Pancreas (tissue), 10 donors: Measurements from ENCODE around the gene CD59. TPM values are rescaled to one million over a fixed set of nuclear protein-coding genes. Genes with fewer than 3 reads are reported as not detected.

Source experiments
- ATAC-seq, 4 donors: fragments of 200-7000 bp; cut with Tn5 transposase; one replicate each; pipeline versions ENCODE4 v1.8.0 to v1.9.1; 2020; ENCODE audit warnings: mild to moderate bottlenecking in 4 of 4, moderate library complexity in 4 of 4
- DNase-seq, 6 donors: peaks; one replicate each; pipeline ENCODE4 v3.0.0-alpha.2; 2020
- FAIRE-seq: peaks from 2 replicates; lab custom pipeline; 2012; peaks lifted over from hg19 to GRCh38; lab: Jason Lieb, UNC
- H3K27ac ChIP-seq, 4 donors: fragments of 200-600 bp; sonication (generic); 1 replicate in 3 of 4; 2 replicates in 1 of 4; pipeline versions ENCODE4 v1.5.0 to v1.8.0; 2020
- H3K27me3 ChIP-seq, 4 donors: fragments of 200-600 bp; one replicate each; pipeline ENCODE4 v1.8.0; 2021
- H3K36me3 ChIP-seq, 3 donors: fragments of 200-600 bp; sonication (generic) in 1 of 3; one replicate each; pipeline versions ENCODE4 v1.5.0 to v1.8.0; 2020 to 2021
- H3K4me1 ChIP-seq, 3 donors: fragments of 200-600 bp; one replicate each; pipeline ENCODE4 v1.8.0; 2021
- H3K4me3 ChIP-seq, 4 donors: fragments of 200-600 bp; sonication (generic) in 2 of 4; one replicate each; pipeline versions ENCODE4 v1.5.0 to v1.8.0; 2020 to 2021
- H3K9me3 ChIP-seq, 4 donors: fragments of 200-600 bp; one replicate each; pipeline ENCODE4 v1.8.0; 2021
- WGBS, 2 donors: extraction: QIAGEN DNeasy Blood & Tissue Kit; methylation state at CpG; one replicate each; pipeline ENCODE4 v1.1.7; 2013; 5-methylcytosine and 5-hydroxymethylcytosine counted together
- intact Hi-C, 3 donors: fragments of 100-400 bp; cut with DNase I; formaldehyde crosslinking; loops; one replicate each; pipeline versions ENCODE4 v1.11.1 to v1.14.2; 2022
- polyA plus RNA-seq, 2 donors: library from polyadenylated mRNA; stranded (reverse); fragments of 200-250 nt; gene quantifications; one replicate each; pipeline ENCODE4 v1.2.3, GENCODE V29; 2013
- total RNA-seq, 6 donors: library from RNA; stranded (reverse); fragmentation: NEBNext Ultra II Directional in 4 of 6; extraction: Animal tissue kit (Norgen Biotek cat#: 25700) in 4 of 6; gene quantifications; one replicate each; pipeline versions ENCODE4 v1.2.1 to v1.2.4, GENCODE V29; 2021 to 2023
- TF ChIP-seq, protein P1 (sequence below), 4 donors: fragments of 200-600 bp; sonication (generic) in 3 of 4; IDR thresholded peaks; one replicate each; pipeline versions ENCODE4 v1.5.0 to v1.8.0; 2021; ENCODE audit warnings: antibody characterized with exemption in 4 of 4
- donor health status: healthy with polysubstance abuse.
- donor health status: DM: no; HTN: no; CAD: no; lungs with moderate emphysema.
- donor health status: DM: no; HTN: no; CAD: no.
- donor health status: control.
- donor health status: control.
- donor health status: Bipolar disorder and iron deficiency.
- donor health status: DM: yes; HTN: yes; CAD: no.
- donor health status: DM: no; HTN: no; CAD: no.
- donor health status: DM: no; HTN: no; CAD: no.
- donor health status: DM: yes; HTN: yes; CAD: no.

Gene CD59
- total and polyA plus RNA-seq, 8 donors: 44.4 to 495 (median 170) TPM

DNA sequence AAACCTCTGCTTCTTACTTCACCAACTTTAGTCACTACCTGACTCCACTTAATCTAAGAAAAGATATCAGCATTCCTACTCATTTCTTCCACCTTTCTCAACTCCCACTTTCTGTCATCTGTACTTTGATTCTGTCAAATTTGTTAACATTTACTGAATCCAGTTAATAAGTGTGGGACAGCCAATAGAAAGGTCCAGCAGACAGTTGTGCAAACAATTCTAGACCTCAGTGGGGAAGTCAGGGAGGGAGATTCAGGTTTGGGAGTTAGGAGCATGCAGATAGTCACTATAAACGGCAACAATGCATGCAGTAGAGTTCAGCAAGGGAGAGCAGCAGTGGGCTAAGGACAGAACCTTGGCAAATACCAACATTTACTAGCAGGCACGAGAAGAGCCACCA, 34.0 kb upstream of the CD59 start:
- Histone ChIP-seq H3K27ac (no peak overlapping the region), H3K4me1 (peaks cover 9 to 33% (median 13%) of the 10 kb centered on the region in 3 donors), H3K27me3 (no peaks in the 10 kb centered on the region), H3K36me3 (peaks cover 0 to 20% (median 19%) of the 10 kb centered on the region in 3 donors), H3K4me3 (no peak overlapping the region), H3K9me3 (no peaks in the 10 kb centered on the region)
- 25 to 29% methylated on average over 2 of the region's 2 CpGs for WGBS, 2 donors
- no peak for DNase-seq
- no peak for FAIRE-seq
- intact Hi-C loops: no loop called here
- TF ChIP-seq, protein P1, sequence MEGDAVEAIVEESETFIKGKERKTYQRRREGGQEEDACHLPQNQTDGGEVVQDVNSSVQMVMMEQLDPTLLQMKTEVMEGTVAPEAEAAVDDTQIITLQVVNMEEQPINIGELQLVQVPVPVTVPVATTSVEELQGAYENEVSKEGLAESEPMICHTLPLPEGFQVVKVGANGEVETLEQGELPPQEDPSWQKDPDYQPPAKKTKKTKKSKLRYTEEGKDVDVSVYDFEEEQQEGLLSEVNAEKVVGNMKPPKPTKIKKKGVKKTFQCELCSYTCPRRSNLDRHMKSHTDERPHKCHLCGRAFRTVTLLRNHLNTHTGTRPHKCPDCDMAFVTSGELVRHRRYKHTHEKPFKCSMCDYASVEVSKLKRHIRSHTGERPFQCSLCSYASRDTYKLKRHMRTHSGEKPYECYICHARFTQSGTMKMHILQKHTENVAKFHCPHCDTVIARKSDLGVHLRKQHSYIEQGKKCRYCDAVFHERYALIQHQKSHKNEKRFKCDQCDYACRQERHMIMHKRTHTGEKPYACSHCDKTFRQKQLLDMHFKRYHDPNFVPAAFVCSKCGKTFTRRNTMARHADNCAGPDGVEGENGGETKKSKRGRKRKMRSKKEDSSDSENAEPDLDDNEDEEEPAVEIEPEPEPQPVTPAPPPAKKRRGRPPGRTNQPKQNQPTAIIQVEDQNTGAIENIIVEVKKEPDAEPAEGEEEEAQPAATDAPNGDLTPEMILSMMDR (IDR thresholded peaks at IDR 0.05): no peak
- no peak for ATAC-seq

DNA sequence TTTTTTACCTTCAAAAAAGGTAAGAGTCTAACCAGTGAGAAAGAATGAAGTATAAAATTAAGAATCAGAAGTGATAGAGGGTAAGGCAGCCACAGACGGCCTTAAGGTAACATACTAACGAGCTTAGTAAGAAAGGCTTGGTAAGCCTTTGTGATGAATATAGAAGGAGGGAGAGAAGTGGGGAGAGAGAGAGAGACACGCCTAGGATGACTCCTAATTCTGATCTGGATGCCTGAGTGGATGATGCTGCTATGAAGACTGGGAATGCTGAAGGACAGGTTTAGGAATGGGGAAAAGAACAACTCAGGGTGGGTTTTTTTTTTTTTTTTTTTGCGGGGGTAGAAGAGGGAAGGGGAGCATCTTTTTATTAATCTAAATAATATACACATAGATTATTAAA, 33.3 kb upstream of the CD59 start:
- Histone ChIP-seq H3K27ac (no peak overlapping the region), H3K27me3 (no peaks in the 10 kb centered on the region), H3K4me3 (no peak overlapping the region), H3K36me3 (peaks cover 0 to 26% (median 22%) of the 10 kb centered on the region in 3 donors), H3K4me1 (peaks cover 9 to 33% (median 13%) of the 10 kb centered on the region in 3 donors), H3K9me3 (no peaks in the 10 kb centered on the region)
- WGBS, 2 donors: 84 to 89% methylated on average over 4 of the region's 4 CpGs
- ATAC-seq (no peak), FAIRE-seq (no peak), DNase-seq (no peak)
- TF ChIP-seq, protein P1 (IDR thresholded peaks at IDR 0.05): no peak
- intact Hi-C loops: no loop called here

DNA sequence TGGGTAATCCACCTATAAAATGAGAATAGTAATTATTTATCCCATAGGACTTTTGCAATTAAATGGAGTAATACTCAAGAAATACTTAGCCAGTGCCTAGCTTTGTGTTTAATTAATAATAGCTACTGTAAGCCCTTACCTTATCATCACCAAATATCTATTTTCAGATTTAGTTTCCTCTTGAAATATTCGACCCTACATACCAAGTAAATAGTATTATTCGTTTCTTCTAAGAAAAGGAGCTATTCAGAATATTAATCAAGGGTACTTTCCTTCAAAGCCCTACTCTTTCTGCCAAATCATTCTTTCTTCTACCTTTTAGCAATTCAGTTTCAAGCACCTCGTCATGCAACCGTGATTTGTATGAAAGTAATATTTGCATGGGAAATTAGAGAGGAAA, 31.4 kb upstream of the CD59 start:
- Histone ChIP-seq H3K4me3 (no peak overlapping the region), H3K4me1 (peaks cover 6 to 24% (median 7%) of the 10 kb centered on the region in 3 donors), H3K27ac (no peak overlapping the region), H3K9me3 (no peaks in the 10 kb centered on the region), H3K27me3 (no peaks in the 10 kb centered on the region), H3K36me3 (peaks cover 0 to 34% (median 28%) of the 10 kb centered on the region in 3 donors)
- TF ChIP-seq, protein P1 (IDR thresholded peaks at IDR 0.05): no peak
- ATAC-seq (no peak), DNase-seq (no peak), FAIRE-seq (no peak)
- 87 to 90% methylated on average over 4 of the region's 4 CpGs for WGBS, 2 donors
- intact Hi-C loops: no loop called here

- Histone ChIP-seq H3K9me3 (no peaks in the 10 kb centered on the region), H3K27ac (no peak overlapping the region), H3K4me3 (no peak overlapping the region), H3K36me3 (peaks cover 0 to 34% (median 28%) of the 10 kb centered on the region in 3 donors), H3K27me3 (no peaks in the 10 kb centered on the region), H3K4me1 (peaks cover 0 to 10% (median 0%) of the 10 kb centered on the region in 3 donors)
- 90 to 95% methylated on average over 2 of the region's 2 CpGs for WGBS, 2 donors
- intact Hi-C loops: no loop called here
- FAIRE-seq (no peak), ATAC-seq (no peak), DNase-seq (no peak)
- TF ChIP-seq, protein P1 (IDR thresholded peaks at IDR 0.05): no peak
Measured at GRCh38 chr11:33766085-33766484, 29.9 kb upstream of the CD59 start.

DNA sequence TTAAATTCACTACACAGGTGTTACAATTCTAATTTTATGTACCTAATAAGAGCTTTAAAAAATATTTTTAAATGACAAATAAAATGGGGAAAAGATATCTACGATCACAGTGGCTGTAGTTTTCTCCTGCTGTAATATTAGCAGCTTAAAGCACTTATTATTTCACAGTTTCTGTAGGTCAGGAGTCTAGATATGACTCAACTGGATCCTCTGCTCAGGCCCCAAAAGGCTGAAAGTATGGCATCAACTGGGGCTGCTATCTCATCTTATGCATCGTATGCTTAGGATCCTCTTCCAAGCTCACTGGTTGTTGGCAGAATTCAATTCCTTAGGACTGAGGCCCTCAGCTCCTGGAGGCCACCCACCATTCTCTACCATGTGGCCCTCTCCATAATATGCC, 25.2 kb upstream of the CD59 start:
- WGBS, 2 donors: 94 to 95% methylated on average over 2 of the region's 2 CpGs
- Histone ChIP-seq H3K9me3 (no peaks in the 10 kb centered on the region), H3K27ac (no peak overlapping the region), H3K27me3 (no peaks in the 10 kb centered on the region), H3K4me1 (no peaks in the 10 kb centered on the region), H3K4me3 (no peak overlapping the region), H3K36me3 (peaks cover under 1 to 44% (median 9%) of the 10 kb centered on the region in 3 donors)
- ATAC-seq (no peak), DNase-seq (no peak), FAIRE-seq (no peak)
- intact Hi-C loops: no loop called here
- TF ChIP-seq, protein P1 (IDR thresholded peaks at IDR 0.05): no peak
